ENCODE data around the gene PCDH20.
"Not testable (repeated sequence)": the region's sequence is repeated elsewhere in the genome, so short reads cannot be mapped to it uniquely, and the experiment has no call there.

PCDH20 gene, protein sequence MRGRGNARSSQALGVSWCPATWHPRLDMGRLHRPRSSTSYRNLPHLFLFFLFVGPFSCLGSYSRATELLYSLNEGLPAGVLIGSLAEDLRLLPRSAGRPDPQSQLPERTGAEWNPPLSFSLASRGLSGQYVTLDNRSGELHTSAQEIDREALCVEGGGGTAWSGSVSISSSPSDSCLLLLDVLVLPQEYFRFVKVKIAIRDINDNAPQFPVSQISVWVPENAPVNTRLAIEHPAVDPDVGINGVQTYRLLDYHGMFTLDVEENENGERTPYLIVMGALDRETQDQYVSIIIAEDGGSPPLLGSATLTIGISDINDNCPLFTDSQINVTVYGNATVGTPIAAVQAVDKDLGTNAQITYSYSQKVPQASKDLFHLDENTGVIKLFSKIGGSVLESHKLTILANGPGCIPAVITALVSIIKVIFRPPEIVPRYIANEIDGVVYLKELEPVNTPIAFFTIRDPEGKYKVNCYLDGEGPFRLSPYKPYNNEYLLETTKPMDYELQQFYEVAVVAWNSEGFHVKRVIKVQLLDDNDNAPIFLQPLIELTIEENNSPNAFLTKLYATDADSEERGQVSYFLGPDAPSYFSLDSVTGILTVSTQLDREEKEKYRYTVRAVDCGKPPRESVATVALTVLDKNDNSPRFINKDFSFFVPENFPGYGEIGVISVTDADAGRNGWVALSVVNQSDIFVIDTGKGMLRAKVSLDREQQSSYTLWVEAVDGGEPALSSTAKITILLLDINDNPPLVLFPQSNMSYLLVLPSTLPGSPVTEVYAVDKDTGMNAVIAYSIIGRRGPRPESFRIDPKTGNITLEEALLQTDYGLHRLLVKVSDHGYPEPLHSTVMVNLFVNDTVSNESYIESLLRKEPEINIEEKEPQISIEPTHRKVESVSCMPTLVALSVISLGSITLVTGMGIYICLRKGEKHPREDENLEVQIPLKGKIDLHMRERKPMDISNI

DNA sequence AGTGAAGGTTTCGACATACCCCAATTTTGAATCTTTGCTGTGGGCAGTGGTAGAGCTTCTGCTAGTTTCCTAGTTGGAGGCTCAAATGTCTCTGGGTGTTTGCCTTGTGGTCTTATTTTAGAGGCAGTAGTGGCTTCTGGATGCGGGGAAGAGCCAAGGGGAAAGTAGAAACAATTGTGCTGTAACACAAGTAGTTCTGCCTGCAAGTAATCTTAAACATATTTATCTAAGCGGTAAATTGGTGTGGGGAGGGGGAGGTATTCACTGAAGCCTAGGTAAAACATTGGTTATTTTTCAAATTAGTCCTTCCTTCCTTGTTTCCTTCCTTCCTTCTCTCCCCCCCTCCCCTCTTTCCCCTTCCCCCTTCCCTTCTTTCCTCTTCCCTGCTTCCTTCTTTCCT, at the start of gene PCDH20:
PCDH20 (minus strand) TSS at position 101 of the 400 bp plus-strand sequence. CDS start 691 bp downstream, outside the sequence.
- DNase-seq (ENCODE audit: low spot score) = no peak

DNA sequence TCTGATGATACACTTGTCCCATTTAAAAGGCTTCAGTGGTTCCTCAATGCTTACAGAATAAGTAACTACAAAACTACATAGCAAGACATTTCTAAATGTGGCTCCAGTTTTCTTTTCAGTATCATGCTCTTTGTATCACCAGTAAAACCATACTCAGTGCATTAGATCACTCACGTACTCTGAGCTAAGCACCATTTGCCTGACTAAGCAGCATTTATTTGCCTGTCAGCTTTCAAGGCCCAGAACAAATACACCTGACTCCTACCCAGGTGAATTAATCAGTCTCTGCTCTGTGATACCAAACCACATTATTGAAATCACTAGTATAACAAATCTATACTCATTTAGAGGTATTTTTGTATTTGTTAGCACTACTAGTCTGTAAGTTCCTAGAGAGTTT, 47.4 kb upstream of the PCDH20 start:
- DNase-seq (ENCODE audit: low spot score) = no peak

DNA sequence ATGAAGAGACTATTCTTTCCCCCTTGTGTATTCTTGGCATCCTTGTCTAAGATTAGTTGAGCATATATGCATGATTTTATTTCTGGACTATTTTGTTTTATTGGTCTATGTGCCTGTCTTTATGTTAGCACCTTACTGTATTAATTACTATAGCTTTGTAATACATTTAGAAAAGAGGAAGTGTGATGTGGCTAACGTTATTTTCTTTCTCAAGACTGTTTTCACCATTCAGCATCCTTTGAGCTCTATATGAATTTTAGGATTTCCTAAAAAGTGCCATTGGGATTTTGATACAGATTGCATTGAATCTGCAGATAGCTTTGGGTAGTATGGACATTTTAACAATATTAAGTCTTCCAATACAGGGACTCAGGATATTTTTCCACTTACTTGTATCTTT, 37.5 kb upstream of the PCDH20 start:
- no peak for DNase-seq (ENCODE audit: low spot score)

DNA sequence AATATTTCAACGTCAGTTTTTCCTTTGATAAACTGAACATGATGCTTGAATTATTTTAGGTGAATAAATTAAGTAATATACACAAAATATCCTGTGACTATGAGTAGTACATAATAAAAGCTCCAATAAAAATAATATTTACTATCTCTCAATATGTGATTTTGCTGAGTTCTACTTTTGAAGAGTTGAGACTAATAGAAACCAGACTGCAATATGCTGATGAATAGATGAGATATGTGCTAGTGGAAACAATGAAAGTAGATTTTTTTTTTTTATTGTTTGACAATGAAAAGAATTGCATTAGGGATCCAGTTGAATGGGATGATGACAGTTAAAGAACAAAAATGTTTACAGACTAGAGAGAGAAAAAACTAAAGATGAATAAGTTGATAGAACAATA, 16.4 kb upstream of the PCDH20 start:
- no peak for DNase-seq (ENCODE audit: low spot score)

DNA sequence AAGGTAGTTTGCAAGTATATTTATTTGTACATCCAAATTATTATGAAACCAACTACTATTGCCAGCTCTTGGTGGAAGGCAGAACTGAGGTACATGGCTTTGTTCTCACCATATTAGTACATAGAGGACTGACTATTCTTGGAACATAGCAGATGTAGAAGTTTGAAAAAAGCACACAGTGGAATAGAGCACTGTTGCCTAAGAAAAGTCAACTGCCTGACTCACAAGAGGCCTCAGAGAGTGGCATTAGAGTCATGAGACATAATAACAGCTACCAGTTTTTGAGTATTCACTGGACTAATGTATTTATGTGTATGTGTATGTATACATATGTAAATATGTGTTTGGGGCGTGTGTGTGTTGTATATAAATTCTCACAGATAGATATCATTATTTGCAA, 8.3 kb upstream of the PCDH20 start:
- no peak for DNase-seq (ENCODE audit: low spot score)

DNA sequence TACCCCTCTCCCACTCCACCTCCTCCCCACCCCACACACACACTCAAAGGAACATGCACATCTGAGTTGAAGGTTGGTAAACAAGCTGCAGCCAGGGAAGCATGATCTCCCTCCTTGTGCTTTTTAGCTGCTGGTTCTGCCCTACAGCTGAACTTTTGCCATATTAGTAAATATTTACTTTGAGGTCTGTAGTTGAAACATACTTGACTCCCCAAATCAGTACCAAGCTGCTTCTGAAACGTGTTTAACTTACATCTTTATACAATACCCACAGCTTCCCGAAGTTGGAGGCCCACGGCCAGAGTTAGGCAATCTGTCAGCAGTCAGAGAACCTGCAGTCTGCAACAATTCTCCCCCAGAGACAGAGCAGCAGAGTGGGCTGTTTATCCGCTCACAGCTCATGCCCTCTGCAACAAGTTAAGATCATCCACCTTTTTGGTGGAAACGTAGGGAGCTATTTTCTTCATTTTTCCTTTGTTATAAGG, 1.5 kb upstream of the PCDH20 start:
- no peak for DNase-seq (ENCODE audit: low spot score)

DNA sequence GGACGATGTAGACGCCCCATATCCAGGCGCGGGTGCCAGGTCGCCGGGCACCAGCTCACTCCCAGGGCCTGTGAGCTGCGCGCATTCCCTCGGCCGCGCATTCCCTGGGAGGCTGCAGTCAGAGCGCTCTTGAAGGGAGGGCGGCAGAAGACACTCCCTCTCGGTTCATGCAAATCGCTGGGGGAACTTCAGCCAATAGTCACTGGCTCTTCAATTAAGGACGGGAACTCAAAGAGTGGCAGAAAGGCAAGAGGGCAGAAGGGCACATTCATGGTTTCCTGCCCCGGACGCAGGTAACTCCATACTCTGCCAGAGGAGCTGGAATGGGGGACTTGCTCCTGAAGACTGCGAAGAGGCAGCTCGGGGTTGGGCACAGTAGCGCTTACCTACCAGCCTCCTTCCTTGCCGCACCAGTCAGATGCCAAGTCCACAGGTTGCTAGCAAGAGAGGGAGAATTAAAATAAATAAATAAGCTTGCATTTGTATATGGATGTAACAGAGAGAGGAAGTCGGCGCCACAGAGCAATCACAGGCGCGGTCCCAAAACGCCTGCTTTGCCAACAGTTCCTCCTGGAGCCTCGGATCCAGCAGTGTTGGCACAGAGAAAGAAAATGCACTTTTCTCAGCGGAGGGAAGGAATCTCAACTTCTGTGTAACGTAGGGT, 459 bp downstream of the PCDH20 start:
- peak; percentile 78 for DNase-seq (ENCODE audit: low spot score)

DNA sequence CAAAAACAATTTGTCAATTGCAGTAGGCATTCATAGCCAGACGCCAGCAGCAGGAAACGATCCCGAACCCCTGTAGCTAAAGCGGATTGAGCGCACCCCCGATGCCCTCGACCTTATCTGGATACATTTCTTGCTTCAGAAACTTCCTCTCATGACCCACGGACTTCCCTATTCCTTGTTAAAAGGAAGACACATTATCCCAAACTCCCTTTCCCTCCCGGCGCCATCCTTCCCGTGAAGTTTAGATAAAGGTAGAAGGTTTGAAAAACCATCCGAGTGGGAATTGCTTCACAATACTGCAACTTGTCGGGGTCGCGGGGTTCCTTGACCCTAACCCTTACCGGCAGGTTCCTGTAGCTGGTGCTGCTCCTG, 977 bp downstream of the PCDH20 start:
- DNase-seq (ENCODE audit: low spot score) = peak; percentile 27

DNA sequence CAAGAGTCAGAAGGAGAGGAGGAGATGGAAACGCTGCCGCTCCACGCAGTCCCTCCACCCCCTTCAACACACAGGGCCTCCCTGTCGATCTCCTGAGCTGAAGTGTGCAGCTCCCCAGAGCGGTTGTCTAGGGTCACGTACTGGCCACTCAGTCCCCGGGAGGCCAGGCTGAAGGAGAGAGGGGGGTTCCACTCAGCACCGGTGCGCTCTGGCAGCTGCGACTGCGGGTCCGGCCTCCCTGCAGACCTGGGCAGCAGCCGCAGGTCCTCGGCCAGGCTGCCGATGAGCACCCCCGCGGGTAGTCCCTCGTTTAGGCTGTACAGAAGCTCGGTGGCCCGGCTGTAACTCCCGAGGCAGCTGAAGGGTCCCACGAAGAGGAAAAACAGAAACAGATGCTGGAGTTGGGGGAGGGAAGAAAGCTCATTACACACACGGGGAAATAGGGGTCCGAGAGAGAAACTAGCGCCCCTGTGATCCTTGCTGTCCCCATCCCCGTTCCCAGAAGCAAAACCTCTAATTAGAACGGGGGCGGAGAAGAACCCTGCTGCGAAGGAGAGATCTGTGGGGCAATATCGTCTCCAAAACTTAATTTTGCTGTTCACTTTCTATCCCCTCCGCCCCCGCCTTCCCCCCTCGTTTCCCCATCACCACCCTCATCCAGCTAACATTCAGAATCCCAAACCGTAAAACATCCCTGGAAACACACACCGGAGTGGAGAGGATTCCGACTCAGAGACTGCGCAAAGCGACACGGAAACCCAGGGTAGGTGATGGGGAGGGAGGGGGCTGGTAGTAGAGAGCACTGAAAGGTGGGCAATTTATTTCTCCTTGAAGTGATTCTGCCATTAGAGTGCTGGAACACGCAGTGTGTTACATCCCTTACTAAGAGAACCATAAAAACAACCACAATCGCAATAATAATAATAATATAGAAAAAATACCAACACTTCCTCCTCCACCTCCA, 1.8 kb downstream of the PCDH20 start:
- peak; percentile 33 for DNase-seq (ENCODE audit: low spot score)

DNA sequence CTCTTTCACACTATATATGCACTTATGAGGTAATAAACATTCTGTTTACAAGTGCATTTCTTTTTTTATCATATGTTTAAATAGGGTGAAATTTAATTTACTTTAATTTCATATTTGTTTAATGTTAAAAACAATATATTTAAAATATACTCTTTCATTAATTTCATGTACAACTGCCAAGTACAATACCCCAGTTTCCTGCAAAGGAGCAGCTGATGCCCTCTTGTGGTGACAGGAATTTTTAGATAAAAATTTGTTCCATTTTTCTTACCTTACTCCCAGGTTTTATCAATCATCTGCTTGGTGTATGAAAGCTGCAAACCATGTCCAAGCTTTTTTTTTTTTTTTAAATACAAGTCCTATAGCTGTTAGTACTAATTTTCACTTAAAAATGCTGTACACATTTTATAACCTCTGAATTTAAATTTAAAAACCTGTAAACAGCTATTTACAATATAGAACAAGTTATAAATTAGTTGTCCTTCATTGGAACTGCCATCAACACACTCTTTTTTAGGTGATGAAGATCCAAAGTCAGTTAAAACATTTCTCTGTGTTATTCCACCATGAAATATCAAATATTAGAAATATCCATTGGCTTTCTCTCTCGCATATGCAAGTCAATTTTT, 4.9 kb downstream of the PCDH20 start:
- peak; percentile 42 for DNase-seq (ENCODE audit: low spot score)

DNA sequence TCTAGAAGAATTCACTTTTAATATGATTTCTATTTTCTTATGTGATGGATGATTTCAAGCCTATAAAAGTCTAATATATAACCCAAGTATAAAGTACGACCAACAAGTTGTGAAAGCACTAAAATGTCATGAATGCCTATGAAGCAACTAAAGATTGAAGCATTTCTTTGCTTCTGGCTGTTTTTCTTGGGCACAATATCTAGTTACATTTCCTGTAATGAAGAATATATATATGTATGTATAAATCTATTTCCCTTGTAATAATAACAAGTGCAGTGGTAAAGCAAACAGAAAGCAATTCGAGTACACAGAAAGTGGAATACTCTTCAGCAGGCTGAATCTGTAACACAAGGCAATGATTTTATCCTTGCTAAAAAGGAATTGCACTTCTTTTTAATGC, 5.4 kb downstream of the PCDH20 start:
- no peak for DNase-seq (ENCODE audit: low spot score)

DNA sequence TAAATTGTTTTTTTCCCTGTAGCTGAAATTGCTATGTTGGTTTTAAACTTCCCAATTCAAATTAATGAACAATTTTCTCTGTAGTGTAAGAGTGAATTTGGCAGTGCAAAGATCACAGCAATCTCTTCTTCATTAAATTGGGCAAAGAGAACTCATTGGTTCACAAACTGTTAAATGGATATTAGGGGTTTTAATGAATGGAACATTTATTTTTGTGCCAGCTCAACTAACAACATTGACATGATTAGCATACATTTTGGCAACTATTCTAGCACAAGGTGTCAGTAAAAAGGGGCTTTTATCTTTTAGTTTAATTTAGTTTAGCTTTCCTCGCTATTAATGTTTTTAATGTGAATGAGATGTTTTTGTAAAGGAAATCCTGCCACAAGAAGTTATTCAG, 7.1 kb downstream of the PCDH20 start:
- DNase-seq (ENCODE audit: low spot score) = no peak

DNA sequence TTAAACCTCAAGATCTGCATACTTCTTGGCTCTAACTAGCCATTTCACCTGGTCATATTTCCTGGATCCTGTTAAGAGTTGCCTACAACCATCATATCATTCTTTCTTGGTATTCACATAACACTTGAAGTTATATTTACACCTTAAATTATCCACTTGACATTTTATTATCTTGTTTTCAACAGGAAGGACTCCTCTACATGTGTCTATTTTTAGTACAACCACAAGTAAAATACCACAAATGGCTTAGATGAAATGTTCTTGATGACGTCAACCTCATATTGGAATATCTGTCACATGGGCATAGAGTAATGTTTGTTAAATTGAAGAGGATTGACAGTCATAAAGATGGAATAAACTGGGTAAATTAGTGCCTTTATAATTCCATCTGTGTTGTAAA, 9.4 kb downstream of the PCDH20 start:
- DNase-seq (ENCODE audit: low spot score) = no peak

DNA sequence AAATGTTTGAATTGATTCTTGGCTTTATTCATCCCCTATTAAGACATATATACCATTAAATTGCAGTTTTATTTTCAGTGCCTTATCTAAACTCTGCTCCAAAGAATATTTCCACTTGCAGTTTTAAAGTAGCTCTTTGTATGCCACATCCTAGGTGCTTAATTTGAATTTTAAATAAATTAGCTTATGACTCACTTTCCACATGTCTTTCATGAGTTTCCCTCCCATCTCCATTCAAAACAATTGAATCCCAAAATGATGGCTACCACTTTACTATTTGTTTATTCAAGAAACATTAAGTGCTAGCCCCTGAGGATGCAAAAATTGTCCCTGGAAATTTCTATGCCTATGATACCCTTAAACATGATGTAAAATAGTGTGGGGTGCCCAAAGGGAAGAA, 19.5 kb downstream of the PCDH20 start:
- no peak for DNase-seq (ENCODE audit: low spot score)

DNA sequence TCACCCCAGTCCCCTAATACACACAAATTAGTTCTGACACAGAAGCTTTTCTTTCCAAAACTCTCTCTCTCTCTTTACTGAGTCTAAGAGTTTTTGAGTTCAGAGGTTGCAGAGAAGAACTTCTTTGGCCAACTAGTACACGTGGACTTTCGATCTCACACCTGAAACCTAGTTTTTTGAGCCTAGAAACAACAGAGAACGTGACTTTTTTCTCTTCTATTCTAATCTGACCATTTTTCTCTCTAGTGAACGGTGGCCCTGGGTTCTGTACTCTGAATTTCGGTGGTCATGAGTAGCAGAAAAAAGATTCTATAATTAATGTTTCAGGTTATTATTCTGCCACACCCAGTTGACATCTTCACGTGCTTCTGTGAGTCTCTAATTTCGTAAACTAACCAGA, 24.2 kb downstream of the PCDH20 start:
- DNase-seq (ENCODE audit: low spot score) = no peak

DNA sequence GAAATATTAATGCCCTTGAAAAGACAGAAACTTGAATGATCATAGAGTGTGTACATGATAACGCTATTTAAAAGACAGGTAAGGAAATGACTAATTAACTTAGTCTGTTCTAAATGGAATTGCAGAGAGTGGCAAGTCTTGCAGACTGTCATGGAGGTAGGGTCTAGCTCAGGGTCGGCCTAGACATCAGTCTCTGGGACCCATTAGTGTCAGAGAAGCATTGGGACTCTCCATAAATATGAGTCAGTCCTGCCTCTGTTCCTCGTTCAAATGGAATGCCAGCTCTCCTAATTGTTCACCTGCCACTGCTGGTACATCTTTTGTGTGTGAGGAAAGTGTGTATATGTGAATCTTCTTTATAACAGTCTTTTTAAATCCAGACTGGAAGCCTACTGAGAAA, 28.0 kb downstream of the PCDH20 start:
- no peak for DNase-seq (ENCODE audit: low spot score)

DNA sequence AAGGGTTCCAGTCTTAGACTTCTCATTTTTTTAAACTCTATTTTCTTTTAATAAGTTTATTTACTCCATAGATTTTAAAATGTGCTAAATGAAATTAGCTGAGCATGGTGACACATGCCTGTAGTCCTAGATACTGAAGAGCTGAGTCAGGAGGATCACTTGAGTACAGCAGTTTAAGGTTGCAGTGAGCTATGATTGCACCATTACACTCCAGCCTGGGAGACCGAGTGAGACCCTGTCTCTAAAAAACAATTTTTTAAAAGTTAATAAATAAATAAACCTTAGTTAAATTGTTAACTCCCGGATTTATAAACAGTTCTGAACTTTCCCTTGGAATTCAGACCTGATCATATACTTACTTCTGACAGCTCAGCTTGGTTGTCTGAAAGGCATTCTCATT, 32.5 kb downstream of the PCDH20 start:
- DNase-seq (ENCODE audit: low spot score) = no peak

DNA sequence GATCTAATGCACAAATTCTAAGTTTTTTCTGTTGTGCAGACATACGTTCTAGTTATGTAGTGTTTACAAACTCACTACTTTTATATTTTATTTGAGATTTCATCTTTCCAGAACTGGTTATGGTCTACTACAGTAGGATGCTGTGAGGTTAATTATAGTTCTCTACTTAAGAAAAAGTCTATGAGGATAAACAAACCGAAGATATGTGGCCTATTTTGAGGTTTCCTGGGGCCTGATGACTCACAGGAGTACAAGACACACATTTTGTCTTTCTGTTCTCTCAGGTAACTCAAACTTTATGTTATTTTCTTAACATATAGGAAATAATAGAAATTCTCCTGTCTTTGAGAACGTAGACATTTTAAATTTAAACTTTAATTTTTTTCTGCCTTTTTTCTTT, 45.1 kb downstream of the PCDH20 start:
- no peak for DNase-seq (ENCODE audit: low spot score)

DNA sequence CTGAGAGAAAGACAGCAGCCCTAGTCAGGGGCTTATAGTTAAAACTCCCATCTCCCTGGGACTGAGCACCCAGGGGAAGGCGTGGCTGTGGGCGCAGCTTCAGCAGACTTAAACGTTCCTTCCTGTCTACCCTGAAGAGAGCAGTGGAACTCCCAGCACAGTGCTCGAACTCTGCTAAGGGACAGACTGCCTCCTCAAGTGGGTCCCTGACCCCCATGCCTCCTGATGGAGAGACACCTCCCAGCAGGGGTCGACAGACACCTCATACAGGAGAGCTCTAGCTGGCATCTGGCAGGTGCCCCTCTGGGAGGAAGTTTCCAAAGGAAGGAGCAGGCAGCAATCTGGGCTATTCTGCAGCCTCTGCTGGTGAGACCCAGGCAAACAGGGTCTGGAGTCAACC, 51.0 kb downstream of the PCDH20 start:
- not testable (repeated sequence) for DNase-seq (ENCODE audit: low spot score)

DNA sequence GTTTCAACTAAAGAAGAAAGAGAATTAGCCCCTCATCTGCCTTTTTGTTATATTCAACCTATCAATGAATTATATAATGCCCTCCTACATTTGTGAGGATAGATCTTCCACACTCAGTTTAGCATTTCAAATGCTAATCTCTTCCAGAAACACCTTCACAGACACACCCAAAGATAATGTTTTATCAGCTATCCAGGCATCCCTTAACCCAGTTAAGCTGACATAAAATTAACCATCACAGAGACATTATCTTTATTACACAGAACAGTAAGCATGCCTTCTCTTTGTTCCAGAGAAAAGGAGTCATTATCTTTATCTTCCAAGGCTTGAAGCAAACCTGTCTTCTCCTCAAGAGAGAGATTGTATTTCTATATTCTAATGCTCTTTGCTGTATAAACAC, 53.1 kb downstream of the PCDH20 start:
- DNase-seq (ENCODE audit: low spot score) = no peak

Measured in D341Med (cell line).